GM18519 (cell line): ENCODE data around the gene TRPM6.
A peak's percentile ranks its signal among the peaks of the same experiment; 100 is the strongest.
"Not testable (repeated sequence)": the region's sequence is repeated elsewhere in the genome, so short reads cannot be mapped to it uniquely, and the experiment has no call there.

Source experiments
- ATAC-seq: cut with Tn5 transposase; IDR thresholded peaks from one replicate; pipeline ENCODE4 v1.9.1; 2021; ENCODE audit warnings: mild to moderate bottlenecking, moderate library complexity; ENCODE audit not compliant: unreplicated experiment, low FRiP score

Gene TRPM6, protein sequence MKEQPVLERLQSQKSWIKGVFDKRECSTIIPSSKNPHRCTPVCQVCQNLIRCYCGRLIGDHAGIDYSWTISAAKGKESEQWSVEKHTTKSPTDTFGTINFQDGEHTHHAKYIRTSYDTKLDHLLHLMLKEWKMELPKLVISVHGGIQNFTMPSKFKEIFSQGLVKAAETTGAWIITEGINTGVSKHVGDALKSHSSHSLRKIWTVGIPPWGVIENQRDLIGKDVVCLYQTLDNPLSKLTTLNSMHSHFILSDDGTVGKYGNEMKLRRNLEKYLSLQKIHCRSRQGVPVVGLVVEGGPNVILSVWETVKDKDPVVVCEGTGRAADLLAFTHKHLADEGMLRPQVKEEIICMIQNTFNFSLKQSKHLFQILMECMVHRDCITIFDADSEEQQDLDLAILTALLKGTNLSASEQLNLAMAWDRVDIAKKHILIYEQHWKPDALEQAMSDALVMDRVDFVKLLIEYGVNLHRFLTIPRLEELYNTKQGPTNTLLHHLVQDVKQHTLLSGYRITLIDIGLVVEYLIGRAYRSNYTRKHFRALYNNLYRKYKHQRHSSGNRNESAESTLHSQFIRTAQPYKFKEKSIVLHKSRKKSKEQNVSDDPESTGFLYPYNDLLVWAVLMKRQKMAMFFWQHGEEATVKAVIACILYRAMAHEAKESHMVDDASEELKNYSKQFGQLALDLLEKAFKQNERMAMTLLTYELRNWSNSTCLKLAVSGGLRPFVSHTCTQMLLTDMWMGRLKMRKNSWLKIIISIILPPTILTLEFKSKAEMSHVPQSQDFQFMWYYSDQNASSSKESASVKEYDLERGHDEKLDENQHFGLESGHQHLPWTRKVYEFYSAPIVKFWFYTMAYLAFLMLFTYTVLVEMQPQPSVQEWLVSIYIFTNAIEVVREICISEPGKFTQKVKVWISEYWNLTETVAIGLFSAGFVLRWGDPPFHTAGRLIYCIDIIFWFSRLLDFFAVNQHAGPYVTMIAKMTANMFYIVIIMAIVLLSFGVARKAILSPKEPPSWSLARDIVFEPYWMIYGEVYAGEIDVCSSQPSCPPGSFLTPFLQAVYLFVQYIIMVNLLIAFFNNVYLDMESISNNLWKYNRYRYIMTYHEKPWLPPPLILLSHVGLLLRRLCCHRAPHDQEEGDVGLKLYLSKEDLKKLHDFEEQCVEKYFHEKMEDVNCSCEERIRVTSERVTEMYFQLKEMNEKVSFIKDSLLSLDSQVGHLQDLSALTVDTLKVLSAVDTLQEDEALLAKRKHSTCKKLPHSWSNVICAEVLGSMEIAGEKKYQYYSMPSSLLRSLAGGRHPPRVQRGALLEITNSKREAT (N-terminal part only)

DNA sequence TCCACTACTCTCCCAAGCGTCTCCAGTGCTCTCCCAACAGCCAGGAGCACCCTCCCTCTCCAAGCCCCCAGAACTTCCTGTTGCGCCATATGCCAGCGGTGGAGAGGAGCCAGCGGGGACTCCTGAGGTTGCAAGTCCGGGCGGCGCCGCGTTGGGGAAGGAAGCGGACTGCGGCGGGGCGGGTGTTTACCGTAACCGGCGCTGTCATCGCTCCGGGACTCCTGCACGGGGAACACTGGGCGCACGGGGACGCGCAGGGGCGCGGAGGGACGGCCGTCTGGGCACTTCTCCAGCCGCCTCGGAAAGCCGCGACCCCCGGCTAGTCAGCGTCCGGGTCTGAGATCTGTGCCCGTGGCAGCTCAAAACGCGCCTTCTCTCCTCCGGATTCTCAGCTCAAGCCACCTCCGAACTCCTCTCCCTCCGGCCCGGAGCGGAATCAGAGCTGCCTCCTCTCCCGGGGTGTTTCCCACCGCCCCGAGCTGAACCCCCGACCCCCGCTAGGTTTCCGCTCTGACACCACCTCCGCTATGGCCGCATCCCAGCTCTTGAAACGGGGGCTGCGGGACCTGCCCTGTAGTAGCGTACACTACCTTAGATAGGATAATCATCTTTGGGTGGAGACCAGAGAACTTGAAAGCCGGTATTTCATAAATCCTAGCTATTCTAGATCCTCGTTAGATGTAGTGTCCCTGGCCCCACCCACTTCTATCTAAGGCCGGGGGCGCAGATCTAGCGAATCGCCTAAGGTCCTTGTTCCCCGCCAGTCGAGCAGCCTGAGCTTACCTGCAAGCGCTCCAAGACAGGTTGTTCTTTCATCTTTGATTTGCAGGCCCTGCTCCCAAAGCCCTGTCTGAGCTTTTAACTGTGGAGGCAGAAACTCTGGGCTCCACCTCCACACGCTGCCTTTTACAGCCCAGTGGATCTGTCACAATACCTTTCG is at the start of gene TRPM6:
TSS of gene TRPM6 (minus strand) at position 881 of the 940 bp plus-strand sequence. CDS start at position 816, 65 bp downstream.
- no peak for ATAC-seq

GRCh38 chr9:74935008-74935407 is 47.3 kb upstream of the TRPM6 start:
- no peak for ATAC-seq

DNA sequence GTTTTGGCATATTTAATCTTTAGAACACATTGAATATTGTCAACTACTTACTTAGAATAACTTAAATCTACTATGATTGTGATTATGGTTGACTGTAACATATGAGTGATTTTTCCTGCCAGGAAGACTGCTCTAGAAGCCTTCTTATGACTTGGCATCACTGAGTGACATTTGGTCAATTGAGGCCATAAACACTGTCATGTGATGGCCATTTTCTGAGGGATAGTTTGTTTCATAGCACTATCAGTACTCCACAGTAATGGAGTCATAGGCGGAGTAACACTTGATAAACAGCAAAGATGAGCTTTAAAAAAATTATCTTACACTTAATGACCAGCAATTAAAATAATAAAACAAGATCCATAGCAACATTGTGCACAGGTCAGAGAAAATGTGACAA is 34.0 kb upstream of the TRPM6 start:
- no peak for ATAC-seq

DNA sequence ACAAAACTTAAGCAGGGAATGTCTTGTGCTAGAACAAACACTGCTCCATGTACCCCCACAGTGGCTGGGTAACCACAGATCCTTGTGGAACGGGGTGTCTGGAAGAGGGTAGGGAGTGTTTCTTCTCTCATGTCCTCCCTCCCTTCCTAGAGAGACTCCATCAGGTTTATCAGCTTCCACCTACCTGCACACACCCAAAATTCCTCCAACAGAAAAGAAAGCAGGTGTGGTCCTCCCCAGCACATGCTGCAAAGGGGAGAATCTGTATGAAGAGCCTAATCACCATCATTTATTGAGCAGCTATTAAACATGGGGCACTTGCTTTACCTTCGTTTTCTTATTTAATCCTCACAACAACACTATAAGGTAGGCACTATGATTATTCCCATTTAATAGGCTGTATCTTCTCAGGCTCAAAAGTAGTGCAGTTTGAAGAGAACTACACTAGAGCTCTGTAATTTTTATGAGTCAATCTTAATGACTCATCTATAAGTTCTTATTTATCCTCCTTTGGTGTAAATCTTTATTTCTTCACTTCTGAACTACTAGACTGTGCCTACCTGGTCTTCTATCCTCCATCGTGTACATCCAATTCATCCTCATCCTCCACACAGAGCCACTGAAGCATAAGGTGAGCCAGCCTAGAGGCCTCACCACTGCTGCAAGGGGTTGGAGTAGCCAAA is 33.4 kb upstream of the TRPM6 start:
- no peak for ATAC-seq

DNA sequence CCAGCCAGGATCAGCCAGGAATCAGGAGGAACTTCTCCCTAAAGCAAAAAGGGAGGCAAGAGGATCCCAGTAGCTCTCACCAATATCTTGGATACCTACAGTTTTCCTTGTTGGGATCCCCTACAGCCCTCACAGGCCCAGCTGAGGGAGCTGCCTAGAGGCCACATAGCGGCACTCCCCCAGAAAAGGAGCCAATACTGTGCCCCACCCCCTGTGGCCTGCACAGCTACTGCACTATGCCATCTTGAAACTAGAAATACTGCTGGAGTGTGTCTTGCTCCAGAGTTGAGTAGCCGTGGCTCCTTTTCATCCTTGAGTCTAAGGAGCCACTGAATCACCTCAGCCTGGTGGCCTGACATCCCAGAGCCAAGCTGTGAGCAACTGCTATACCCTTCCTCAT is 22.3 kb upstream of the TRPM6 start:
- no peak for ATAC-seq

DNA sequence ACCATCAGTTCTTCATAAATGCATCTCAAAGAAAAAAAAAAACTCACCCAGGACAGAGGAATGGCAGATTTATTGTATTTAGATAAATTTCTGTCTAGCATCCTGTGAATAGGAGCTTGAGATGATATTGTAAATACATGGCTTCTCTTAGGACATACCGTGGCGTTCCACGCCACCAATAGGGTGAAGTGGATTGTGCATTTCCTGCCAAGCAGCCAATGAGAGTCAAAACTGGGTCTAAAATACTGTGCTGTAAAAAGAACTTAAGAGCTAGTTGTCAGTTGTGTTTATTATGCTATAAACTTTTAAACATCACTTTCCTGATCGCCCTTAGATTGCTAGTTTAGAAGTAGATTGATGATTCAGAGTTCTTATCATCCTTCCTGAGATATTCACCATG is 20.9 kb upstream of the TRPM6 start:
- no peak for ATAC-seq

DNA sequence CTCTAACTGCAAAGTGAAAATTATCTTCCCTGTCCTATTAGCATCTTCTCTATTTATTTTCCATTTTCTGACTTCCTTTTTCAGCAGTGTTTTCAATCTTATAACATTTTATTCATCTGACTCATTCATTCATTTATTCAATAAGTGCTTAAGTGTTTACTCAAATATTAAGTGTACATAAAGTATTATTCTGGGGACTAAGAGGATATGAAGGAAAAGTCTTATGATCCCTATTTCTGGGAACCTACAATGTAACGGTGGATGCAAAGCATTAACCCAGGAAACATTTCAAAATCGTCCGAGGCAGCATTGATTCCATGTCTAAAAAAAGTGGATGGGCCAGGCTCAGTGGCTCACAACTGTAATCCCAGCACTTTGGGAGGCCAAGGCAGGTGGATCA is 19.4 kb upstream of the TRPM6 start:
- ATAC-seq, result no peak

GRCh38 chr9:74901001-74901400 is 13.3 kb upstream of the TRPM6 start:
- no peak for ATAC-seq

GRCh38 chr9:74888449-74888848 is 728 bp upstream of the TRPM6 start:
- not testable (repeated sequence) for ATAC-seq

DNA sequence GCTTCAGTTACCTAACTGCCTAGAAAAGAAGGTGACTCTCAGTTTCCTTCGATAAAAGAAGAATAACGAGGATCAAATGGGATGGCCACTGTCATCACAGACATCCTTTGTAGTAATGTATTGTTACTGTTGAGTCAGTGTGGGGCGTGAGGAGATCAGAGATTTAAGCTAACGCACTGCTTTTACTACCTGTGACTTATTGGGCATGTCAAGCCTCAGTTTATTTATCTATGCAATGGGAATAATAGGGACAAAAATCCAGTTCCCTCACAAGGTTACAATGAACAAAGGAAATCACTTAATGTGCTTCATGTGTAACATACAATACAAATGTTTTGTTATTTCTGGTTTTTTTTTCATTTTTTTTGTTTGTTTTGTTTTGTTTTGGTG is 255 bp upstream of the TRPM6 start:
- ATAC-seq, result no peak

GRCh38 chr9:74876382-74876949 is 11.3 kb downstream of the TRPM6 start:
- no peak for ATAC-seq

- ATAC-seq, result no peak
These were observed 12.1 kb downstream of the TRPM6 start for GRCh38 chr9:74875656-74876055.

GRCh38 chr9:74874220-74874619 is 13.5 kb downstream of the TRPM6 start:
- ATAC-seq, result no peak

- ATAC-seq, result no peak
These were observed 15.0 kb downstream of the TRPM6 start for GRCh38 chr9:74872619-74873233.

- ATAC-seq, result no peak
These were observed 20.2 kb downstream of the TRPM6 start for GRCh38 chr9:74867483-74867882.

DNA sequence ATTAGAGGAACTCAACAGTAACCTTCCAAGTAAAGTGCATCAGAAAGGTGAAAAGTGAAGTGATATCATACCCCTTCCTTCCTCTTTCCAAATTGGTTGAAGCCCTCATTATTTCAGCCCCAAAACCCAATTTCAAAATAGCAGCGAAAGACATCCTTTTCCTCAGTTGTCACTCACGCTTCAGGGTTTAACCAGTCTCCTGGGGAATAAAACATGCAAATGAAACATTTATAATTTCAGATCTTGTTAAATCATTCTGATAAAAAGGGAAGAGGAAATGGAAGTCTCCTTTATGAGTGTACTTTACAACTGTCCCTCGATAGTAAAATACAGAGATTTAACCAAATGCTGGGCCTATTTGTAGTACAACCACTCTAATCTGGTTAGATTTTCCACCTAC is 22.5 kb downstream of the TRPM6 start:
- peak; percentile 76 for ATAC-seq

DNA sequence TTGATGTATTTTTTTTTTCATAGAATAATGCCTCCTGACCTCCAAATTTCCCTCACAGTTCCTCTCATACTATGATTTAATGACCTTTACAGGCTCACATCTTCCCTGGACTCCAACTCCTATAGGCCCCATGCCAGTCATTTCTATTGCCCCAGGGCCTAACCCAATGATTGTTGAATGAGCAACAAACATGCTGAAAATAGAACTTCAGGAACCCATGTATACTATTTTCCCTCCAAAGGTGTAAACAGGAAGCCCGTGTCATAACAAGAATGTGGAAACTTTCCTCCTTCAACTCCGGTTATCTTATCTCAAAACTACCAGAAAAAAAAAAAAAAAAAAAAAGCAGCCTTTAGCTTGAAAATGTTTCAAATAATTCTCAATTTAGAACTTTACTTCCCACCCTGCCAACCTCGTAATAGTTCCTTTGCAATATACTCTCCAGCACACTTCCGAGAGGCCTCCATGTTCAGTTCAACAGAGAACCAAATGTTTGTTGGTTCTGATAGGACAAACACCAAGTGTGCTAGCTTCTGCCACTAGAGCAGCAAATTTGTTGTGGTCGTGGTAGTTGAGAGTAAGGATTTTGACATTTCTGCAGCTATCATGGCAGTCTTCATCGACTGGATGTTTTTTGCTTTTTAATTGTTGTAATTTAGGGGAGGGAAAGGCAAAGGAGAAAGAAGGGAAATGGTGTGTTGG is 25.8 kb downstream of the TRPM6 start:
- no peak for ATAC-seq

GRCh38 chr9:74861071-74861470 is 26.6 kb downstream of the TRPM6 start:
- no peak for ATAC-seq
